Measurements from ENCODE around the gene NRN1L. TPM values are rescaled to one million over a fixed set of nuclear protein-coding genes. Genes with fewer than 3 reads are reported as not detected.

Gene NRN1L
- total RNA-seq, 1 experiment from 2014 or later, result 1.1 TPM

DNA sequence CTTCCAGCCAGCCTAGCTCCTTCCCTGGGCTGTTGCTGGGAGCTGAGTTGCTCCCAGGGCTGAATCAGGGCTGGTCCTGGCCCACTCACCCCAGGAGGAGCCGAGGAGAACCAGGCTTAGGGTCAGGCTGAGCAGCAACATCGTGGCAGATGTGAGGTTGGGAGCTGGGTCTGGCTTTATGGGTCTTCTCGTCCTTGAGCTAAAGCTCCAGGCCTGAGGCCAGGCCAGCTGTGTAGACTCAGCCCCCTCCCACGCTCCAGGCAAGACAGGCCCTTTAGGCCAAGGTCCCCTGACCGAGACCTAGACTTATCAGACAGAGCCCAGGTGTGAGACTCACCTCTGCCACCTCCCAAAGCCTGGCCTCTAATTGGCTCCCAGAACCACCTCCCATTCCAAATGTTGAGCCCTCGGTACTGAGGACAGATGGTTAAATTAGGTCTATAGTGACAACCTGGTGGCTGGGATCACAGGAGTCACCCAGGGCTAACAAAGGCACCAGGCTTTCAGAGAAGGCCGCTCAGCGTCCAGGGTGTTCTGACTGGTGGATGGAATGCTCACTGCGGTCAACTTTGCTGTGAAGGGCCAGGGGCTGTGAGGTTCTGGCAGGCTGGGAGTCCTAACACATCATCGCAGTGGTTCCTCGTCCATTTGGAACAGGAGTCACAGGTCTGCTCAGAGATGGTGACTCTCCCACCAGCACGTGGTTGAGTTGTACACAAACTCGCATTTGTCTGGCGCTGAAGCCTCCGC is 47.2 kb downstream of the NRN1L start, which contains the start of gene CTRL:
Gene CTRL, minus strand, starts transcription at position 151 of the 750 bp plus-strand sequence. Its CDS starts 10 bp downstream, at position 141.
- intact Hi-C loops (cut with micrococcal nuclease; ENCODE audit: unreplicated experiment) (no loop called here), in situ Hi-C loops (cut with HindIII; ENCODE audit: low pct_unique_long_range_greater_than_20kb, low sequenced_read_pairs) (no loop called here)
- Histone ChIP-seq H3K4me1 (ENCODE audit: control insufficient read depth, insufficient read depth, low read length) (no peaks in the 10 kb centered on the region), H3K4me3 (ENCODE audit: low read depth in 2 of 2, low read length in 2 of 2) (no peak within 1 kb of the TSS), H3K27ac (ENCODE audit: low read length) (no peak within 1 kb of the TSS), H3K9me3 (ENCODE audit: control insufficient read depth, insufficient read depth, low read depth, low read length) (no peaks in the 10 kb centered on the region), H3K27me3 (ENCODE audit: control insufficient read depth, insufficient read depth, low read length) (no peaks in the 10 kb centered on the region), H3K36me3 (ENCODE audit: control insufficient read depth, insufficient read depth, low read length) (peaks cover 2% of the 10 kb centered on the region; the same call in 1 of the 2 replicates)
- CTCF ChIA-PET, result no interaction called here
- no peak for TF ChIP-seq POLR2AphosphoS5 (IDR thresholded peaks at IDR 0.05; ENCODE audit: low read depth, low read length)
- no peak for TF ChIP-seq TCF7L2 (IDR thresholded peaks at IDR 0.05; ENCODE audit: low read depth, low read length)
- no peak for TF ChIP-seq SIN3A (IDR thresholded peaks at IDR 0.05; ENCODE audit: borderline replicate concordance, insufficient read depth, low read depth, low read length)
- TF ChIP-seq, protein P1, sequence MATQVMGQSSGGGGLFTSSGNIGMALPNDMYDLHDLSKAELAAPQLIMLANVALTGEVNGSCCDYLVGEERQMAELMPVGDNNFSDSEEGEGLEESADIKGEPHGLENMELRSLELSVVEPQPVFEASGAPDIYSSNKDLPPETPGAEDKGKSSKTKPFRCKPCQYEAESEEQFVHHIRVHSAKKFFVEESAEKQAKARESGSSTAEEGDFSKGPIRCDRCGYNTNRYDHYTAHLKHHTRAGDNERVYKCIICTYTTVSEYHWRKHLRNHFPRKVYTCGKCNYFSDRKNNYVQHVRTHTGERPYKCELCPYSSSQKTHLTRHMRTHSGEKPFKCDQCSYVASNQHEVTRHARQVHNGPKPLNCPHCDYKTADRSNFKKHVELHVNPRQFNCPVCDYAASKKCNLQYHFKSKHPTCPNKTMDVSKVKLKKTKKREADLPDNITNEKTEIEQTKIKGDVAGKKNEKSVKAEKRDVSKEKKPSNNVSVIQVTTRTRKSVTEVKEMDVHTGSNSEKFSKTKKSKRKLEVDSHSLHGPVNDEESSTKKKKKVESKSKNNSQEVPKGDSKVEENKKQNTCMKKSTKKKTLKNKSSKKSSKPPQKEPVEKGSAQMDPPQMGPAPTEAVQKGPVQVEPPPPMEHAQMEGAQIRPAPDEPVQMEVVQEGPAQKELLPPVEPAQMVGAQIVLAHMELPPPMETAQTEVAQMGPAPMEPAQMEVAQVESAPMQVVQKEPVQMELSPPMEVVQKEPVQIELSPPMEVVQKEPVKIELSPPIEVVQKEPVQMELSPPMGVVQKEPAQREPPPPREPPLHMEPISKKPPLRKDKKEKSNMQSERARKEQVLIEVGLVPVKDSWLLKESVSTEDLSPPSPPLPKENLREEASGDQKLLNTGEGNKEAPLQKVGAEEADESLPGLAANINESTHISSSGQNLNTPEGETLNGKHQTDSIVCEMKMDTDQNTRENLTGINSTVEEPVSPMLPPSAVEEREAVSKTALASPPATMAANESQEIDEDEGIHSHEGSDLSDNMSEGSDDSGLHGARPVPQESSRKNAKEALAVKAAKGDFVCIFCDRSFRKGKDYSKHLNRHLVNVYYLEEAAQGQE (IDR thresholded peaks at IDR 0.05; ENCODE audit: insufficient read depth in 1 of 2, low read depth in 2 of 2, low read length in 1 of 2), result no peak
- TF ChIP-seq, protein P2, sequence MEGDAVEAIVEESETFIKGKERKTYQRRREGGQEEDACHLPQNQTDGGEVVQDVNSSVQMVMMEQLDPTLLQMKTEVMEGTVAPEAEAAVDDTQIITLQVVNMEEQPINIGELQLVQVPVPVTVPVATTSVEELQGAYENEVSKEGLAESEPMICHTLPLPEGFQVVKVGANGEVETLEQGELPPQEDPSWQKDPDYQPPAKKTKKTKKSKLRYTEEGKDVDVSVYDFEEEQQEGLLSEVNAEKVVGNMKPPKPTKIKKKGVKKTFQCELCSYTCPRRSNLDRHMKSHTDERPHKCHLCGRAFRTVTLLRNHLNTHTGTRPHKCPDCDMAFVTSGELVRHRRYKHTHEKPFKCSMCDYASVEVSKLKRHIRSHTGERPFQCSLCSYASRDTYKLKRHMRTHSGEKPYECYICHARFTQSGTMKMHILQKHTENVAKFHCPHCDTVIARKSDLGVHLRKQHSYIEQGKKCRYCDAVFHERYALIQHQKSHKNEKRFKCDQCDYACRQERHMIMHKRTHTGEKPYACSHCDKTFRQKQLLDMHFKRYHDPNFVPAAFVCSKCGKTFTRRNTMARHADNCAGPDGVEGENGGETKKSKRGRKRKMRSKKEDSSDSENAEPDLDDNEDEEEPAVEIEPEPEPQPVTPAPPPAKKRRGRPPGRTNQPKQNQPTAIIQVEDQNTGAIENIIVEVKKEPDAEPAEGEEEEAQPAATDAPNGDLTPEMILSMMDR (IDR thresholded peaks at IDR 0.05), result no peak
- BruUV-seq (replicated peaks), result no TSS peak
- ATAC-seq (no peak), DNase-seq (ENCODE audit: low read depth, low spot score) (no peak)
- POLR2A ChIA-PET, result no interaction called here

DNA sequence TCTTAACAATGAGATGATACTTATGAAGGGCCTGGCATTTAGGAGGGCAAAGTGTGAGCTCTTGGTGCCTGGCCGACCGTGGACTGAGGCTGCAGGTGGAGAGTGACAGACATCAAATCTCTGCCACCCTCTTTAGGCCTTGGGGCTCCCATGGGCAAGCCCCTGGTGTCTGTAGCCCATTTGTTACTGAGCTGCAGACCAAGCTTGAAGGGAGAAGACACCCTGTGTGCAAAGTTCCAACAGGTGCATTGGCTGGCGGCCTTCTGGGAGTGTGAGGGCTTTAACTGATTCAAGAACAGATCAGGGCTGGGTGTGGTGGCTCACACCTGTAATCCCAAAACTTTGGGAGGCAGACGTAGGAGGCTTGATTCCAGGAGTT is 47.8 kb downstream of the NRN1L start:
- Histone ChIP-seq H3K27me3 (ENCODE audit: control insufficient read depth, insufficient read depth, low read length) (no peaks in the 10 kb centered on the region), H3K9me3 (ENCODE audit: control insufficient read depth, insufficient read depth, low read depth, low read length) (no peaks in the 10 kb centered on the region), H3K36me3 (ENCODE audit: control insufficient read depth, insufficient read depth, low read length) (peaks cover 2% of the 10 kb centered on the region; the same call in 1 of the 2 replicates), H3K27ac (ENCODE audit: low read length) (no peak overlapping the region), H3K4me3 (ENCODE audit: low read depth in 2 of 2, low read length in 2 of 2) (no peak overlapping the region), H3K4me1 (ENCODE audit: control insufficient read depth, insufficient read depth, low read length) (0 out of 2 replicates have a peak, but pooled peaks cover 4% of the 10 kb centered on the region)
- ChIA-PET POLR2A (no interaction called here), CTCF (no interaction called here)
- DNase-seq (ENCODE audit: low read depth, low spot score), result no peak
- no TSS peak for BruUV-seq (replicated peaks)
- no peak for TF ChIP-seq TCF7L2 (IDR thresholded peaks at IDR 0.05; ENCODE audit: low read depth, low read length)
- TF ChIP-seq, protein P1 (IDR thresholded peaks at IDR 0.05; ENCODE audit: insufficient read depth in 1 of 2, low read depth in 2 of 2, low read length in 1 of 2), result no peak
- TF ChIP-seq POLR2AphosphoS5 (IDR thresholded peaks at IDR 0.05; ENCODE audit: low read depth, low read length), result no peak
- no peak for TF ChIP-seq SIN3A (IDR thresholded peaks at IDR 0.05; ENCODE audit: borderline replicate concordance, insufficient read depth, low read depth, low read length)
- TF ChIP-seq, protein P2 (IDR thresholded peaks at IDR 0.05), result no peak
- no peak for ATAC-seq
- intact Hi-C loops (cut with micrococcal nuclease; ENCODE audit: unreplicated experiment) (no loop called here), in situ Hi-C loops (cut with HindIII; ENCODE audit: low pct_unique_long_range_greater_than_20kb, low sequenced_read_pairs) (no loop called here)

Data from Panc1 (cell line).